KMS-11 (cell line): ENCODE data around the gene CRAT.

Experiments
- H2AFZ ChIP-seq: fragments of 200-600 bp; sonication (generic); 2 replicates; pipeline ENCODE4 v1.6.1; 2016; ENCODE audit warnings: antibody characterized with exemption, mixed run types, low read depth
- H3K27ac ChIP-seq: fragments of 200-600 bp; sonication (generic); 2 replicates; pipeline ENCODE4 v1.6.1; 2016; ENCODE audit warnings: mild to moderate bottlenecking, mixed run types
- H3K27me3 ChIP-seq: fragments of 200-600 bp; sonication (generic); 2 replicates; pipeline ENCODE4 v1.6.1; 2017; ENCODE audit warnings: mild to moderate bottlenecking, low read depth, mixed run types, moderate library complexity; ENCODE audit not compliant: insufficient read depth
- H3K36me3 ChIP-seq: fragments of 200-600 bp; sonication (generic); 2 replicates; pipeline ENCODE4 v1.6.1; 2017; ENCODE audit warnings: mild to moderate bottlenecking, mixed run types; ENCODE audit not compliant: insufficient read depth
- H3K4me1 ChIP-seq: fragments of 200-600 bp; sonication (generic); 2 replicates; pipeline ENCODE4 v1.6.1; 2016; ENCODE audit warnings: mild to moderate bottlenecking, low read depth, mixed run types; ENCODE audit not compliant: poor library complexity, severe bottlenecking
- H3K4me2 ChIP-seq: fragments of 200-600 bp; sonication (generic); 2 replicates; pipeline ENCODE4 v1.7.0; 2016; ENCODE audit warnings: mild to moderate bottlenecking, mixed run types
- H3K4me3 ChIP-seq: fragments of 200-600 bp; sonication (generic); IDR thresholded peaks from 2 replicates; pipeline ENCODE4 v1.6.1; 2017; ENCODE audit warnings: low read depth, low read length, mixed read lengths; ENCODE audit not compliant: insufficient read depth
- H3K79me2 ChIP-seq: fragments of 200-600 bp; sonication (generic); 2 replicates; pipeline ENCODE4 v1.6.1; 2016; ENCODE audit warnings: low read depth, mixed run types; ENCODE audit not compliant: insufficient read depth
- H3K9ac ChIP-seq: fragments of 200-600 bp; sonication (generic); 2 replicates; pipeline ENCODE4 v1.6.1; 2016; ENCODE audit warnings: mild to moderate bottlenecking, mixed run types
- H4K20me1 ChIP-seq: fragments of 200-600 bp; sonication (generic); 2 replicates; pipeline ENCODE4 v1.6.1; 2016; ENCODE audit warnings: mild to moderate bottlenecking, mixed run types; ENCODE audit not compliant: insufficient read depth
- CTCF ChIP-seq: fragments of 200-600 bp; sonication (generic); conservative IDR thresholded peaks from 2 replicates; pipeline ENCODE4 v1.6.1; 2017; ENCODE audit warnings: low read depth, mild to moderate bottlenecking, antibody characterized with exemption, low read length, moderate library complexity, mixed read lengths

CRAT gene

GRCh38 chr9:129093602-129094386 is 16.8 kb downstream of the CRAT start:
- no peak for TF ChIP-seq CTCF
- no peak overlapping the region for H3K27ac ChIP-seq
- no peak overlapping the region for H3K4me3 ChIP-seq
- H2AFZ ChIP-seq: no peak overlapping the region
- H3K79me2 ChIP-seq: no peaks in the 10 kb centered on the region
- H4K20me1 ChIP-seq: no peaks in the 10 kb centered on the region
- H3K4me2 ChIP-seq: no peak overlapping the region
- no peaks in the 10 kb centered on the region for H3K4me1 ChIP-seq
- no peaks in the 10 kb centered on the region for H3K36me3 ChIP-seq
- H3K27me3 ChIP-seq: no peaks in the 10 kb centered on the region
- H3K9ac ChIP-seq: no peak overlapping the region

- Histone ChIP-seq H3K79me2 (0 out of 2 replicates have a peak, but pooled peaks cover 2% of the 10 kb centered on the region), H3K4me1 (no peaks in the 10 kb centered on the region), H3K36me3 (no peaks in the 10 kb centered on the region), H3K4me2 (no peak overlapping the region), H3K27ac (no peak overlapping the region), H3K4me3 (no peak overlapping the region), H2AFZ (no peak overlapping the region), H3K27me3 (no peaks in the 10 kb centered on the region), H4K20me1 (no peaks in the 10 kb centered on the region), H3K9ac (no peak overlapping the region)
- no peak for TF ChIP-seq CTCF
Observed at GRCh38 chr9:129089246-129089645, 21.3 kb downstream of the CRAT start.

DNA sequence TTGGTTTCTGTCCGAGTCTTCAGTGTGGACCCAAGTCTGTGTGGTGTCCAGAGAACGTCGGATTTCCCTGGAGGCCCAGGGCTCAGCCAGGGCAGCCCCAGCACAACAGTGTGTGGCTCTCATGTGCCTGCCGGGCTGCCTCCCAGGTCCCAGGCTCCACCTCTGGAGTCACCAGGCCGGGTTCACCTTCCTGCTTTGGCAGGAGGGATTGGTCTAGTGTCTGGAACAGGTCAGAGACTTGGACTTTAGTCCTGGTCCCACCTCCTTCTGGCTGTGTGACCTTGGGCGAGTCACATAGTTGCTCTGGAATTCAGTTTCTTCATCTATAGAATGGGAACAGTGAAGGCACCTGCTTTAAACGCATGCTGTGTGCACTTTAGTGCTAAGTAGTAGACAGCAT is 26.5 kb downstream of the CRAT start:
- H3K36me3 ChIP-seq: no peaks in the 10 kb centered on the region
- H3K4me2 ChIP-seq: no peak overlapping the region
- no peak overlapping the region for H3K9ac ChIP-seq
- H4K20me1 ChIP-seq: no peaks in the 10 kb centered on the region
- H3K79me2 ChIP-seq: peaks cover 28% of the 10 kb centered on the region
- H3K27ac ChIP-seq: no peak overlapping the region
- H3K4me1 ChIP-seq: peaks cover 11% of the 10 kb centered on the region
- TF ChIP-seq CTCF: no peak
- no peak overlapping the region for H2AFZ ChIP-seq
- no peak overlapping the region for H3K4me3 ChIP-seq
- H3K27me3 ChIP-seq: no peaks in the 10 kb centered on the region

GRCh38 chr9:129081388-129081904 is 29.1 kb downstream of the CRAT start:
- no peak for TF ChIP-seq CTCF
- Histone ChIP-seq H2AFZ (peak overlapping the region; percentile 77), H3K27me3 (no peaks in the 10 kb centered on the region), H4K20me1 (no peaks in the 10 kb centered on the region), H3K4me3 (no peak overlapping the region), H3K36me3 (no peaks in the 10 kb centered on the region), H3K4me1 (peaks cover 11% of the 10 kb centered on the region), H3K27ac (peak overlapping the region; percentile 29; the same call in 1 of the 2 replicates), H3K4me2 (peak overlapping the region; percentile 74), H3K79me2 (peaks cover 28% of the 10 kb centered on the region), H3K9ac (peak overlapping the region; percentile 48; the same call in 1 of the 2 replicates)
